Calu3 (cell line): Measurements from ENCODE around the gene RPS14. TPM values are rescaled to one million over a fixed set of nuclear protein-coding genes. Genes with fewer than 3 reads are reported as not detected.
"Not testable (repeated sequence)": the region's sequence is repeated elsewhere in the genome, so short reads cannot be mapped to it uniquely, and the experiment has no call there.

Experiments used
- BruUV-seq: library from RNA; stranded (reverse); fragments of 400-500 nt; replicated peaks from 2 replicates; lab custom pipeline; 2021; lab: Mats Ljungman, UMichigan
- CTCF ChIA-PET: fragments of 300-600 bp; sonication (Branson Sonifier 250); formaldehyde crosslinking; loops from one replicate; lab custom pipeline; 2022; ENCODE audit warnings: antibody characterized with exemption; lab: Charles Lee
- DNase-seq: peaks from one replicate; pipeline ENCODE4 v3.0.0; 2022
- H3K27ac Mint-ChIP-seq: one replicate; pipeline ENCODE4 v1.8.0; 2022; ENCODE audit warnings: mixed read lengths; ENCODE audit not compliant: unreplicated experiment
- H3K27me3 Mint-ChIP-seq: one replicate; pipeline ENCODE4 v1.8.0; 2022; ENCODE audit warnings: mixed read lengths; ENCODE audit not compliant: unreplicated experiment
- H3K36me3 Mint-ChIP-seq: one replicate; pipeline ENCODE4 v1.8.0; 2022; ENCODE audit warnings: mild to moderate bottlenecking, moderate library complexity, mixed read lengths; ENCODE audit not compliant: insufficient read depth, unreplicated experiment
- H3K4me1 Mint-ChIP-seq: one replicate; pipeline ENCODE4 v1.8.0; 2022; ENCODE audit warnings: mild to moderate bottlenecking, low read depth, mixed read lengths; ENCODE audit not compliant: unreplicated experiment
- H3K4me3 Mint-ChIP-seq: one replicate; pipeline ENCODE4 v1.8.0; 2022; ENCODE audit warnings: mild to moderate bottlenecking, low read depth, moderate library complexity, mixed read lengths; ENCODE audit not compliant: unreplicated experiment
- H3K9me3 Mint-ChIP-seq: one replicate; pipeline ENCODE4 v1.8.0; 2022; ENCODE audit warnings: low read depth, mixed read lengths; ENCODE audit not compliant: unreplicated experiment
- intact Hi-C: fragments of 100-400 bp; cut with micrococcal nuclease; formaldehyde crosslinking; loops from one replicate; pipeline ENCODE4 v1.10.0; 2022; ENCODE audit not compliant: unreplicated experiment
- total RNA-seq: library from RNA; stranded (reverse); gene quantifications from 2 replicates; pipeline ENCODE4 v1.2.3, GENCODE V29; 2022
- TF ChIP-seq, protein P1 (sequence below): fragments of 200-600 bp; IDR thresholded peaks from one replicate; pipeline ENCODE4 v1.8.0; 2022; ENCODE audit warnings: antibody characterized with exemption; ENCODE audit not compliant: unreplicated experiment

RPS14 gene
- total RNA-seq, 1 experiment from 2014 or later = 2,330 TPM

DNA sequence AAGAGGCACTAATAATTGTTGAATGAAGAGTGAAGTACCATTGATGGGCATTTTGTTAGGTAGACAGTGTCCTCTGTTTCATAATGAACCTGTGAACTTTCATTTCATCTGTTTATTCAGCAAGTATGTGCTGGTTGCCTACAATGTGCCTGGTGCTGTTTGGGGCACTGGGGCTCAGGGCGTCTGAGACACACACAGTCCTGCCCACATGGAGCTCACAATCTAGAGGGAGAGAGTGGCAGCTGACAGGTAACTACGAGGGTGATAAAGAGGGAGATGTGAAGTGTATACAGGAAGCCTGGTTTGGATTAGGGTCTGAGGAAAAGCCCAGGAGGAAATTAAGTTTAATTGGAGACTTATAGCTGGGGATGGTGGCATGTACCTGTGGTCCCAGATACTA, 29.9 kb upstream of the RPS14 start:
- CTCF ChIA-PET = no interaction called here
- no peak overlapping the region for H3K27ac Mint-ChIP-seq

GRCh38 chr5:150476568-150476967, 27.0 kb upstream of the RPS14 start:
- H3K36me3 Mint-ChIP-seq, H3K27me3 Mint-ChIP-seq, H3K9me3 Mint-ChIP-seq, H3K4me3 Mint-ChIP-seq, DNase-seq, intact Hi-C loops, H3K27ac Mint-ChIP-seq, CTCF ChIA-PET, BruUV-seq: not testable (repeated sequence)
- H3K4me1 Mint-ChIP-seq = peaks cover 51% of the 10 kb centered on the region

More for the DNA sequence above, 29.9 kb upstream of the RPS14 start:
- Mint-ChIP-seq H3K27me3 (no peaks in the 10 kb centered on the region), H3K9me3 (no peaks in the 10 kb centered on the region), H3K36me3 (no peaks in the 10 kb centered on the region), H3K4me1 (peaks cover 42% of the 10 kb centered on the region), H3K4me3 (no peak overlapping the region)
- intact Hi-C loops = no loop called here
- DNase-seq = no peak
- no TSS peak for BruUV-seq
- TF ChIP-seq, protein P1, sequence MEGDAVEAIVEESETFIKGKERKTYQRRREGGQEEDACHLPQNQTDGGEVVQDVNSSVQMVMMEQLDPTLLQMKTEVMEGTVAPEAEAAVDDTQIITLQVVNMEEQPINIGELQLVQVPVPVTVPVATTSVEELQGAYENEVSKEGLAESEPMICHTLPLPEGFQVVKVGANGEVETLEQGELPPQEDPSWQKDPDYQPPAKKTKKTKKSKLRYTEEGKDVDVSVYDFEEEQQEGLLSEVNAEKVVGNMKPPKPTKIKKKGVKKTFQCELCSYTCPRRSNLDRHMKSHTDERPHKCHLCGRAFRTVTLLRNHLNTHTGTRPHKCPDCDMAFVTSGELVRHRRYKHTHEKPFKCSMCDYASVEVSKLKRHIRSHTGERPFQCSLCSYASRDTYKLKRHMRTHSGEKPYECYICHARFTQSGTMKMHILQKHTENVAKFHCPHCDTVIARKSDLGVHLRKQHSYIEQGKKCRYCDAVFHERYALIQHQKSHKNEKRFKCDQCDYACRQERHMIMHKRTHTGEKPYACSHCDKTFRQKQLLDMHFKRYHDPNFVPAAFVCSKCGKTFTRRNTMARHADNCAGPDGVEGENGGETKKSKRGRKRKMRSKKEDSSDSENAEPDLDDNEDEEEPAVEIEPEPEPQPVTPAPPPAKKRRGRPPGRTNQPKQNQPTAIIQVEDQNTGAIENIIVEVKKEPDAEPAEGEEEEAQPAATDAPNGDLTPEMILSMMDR = no peak

- H3K4me3 Mint-ChIP-seq = peak overlapping the region; percentile 27
- TF ChIP-seq, protein P1 = no peak
- no peaks in the 10 kb centered on the region for H3K9me3 Mint-ChIP-seq
- peaks cover 48% of the 10 kb centered on the region for H3K4me1 Mint-ChIP-seq
- H3K36me3 Mint-ChIP-seq = peaks cover 9% of the 10 kb centered on the region
- DNase-seq = peak; percentile 79
- BruUV-seq = no TSS peak
- H3K27ac Mint-ChIP-seq = peak overlapping the region; percentile 88
- H3K27me3 Mint-ChIP-seq = no peaks in the 10 kb centered on the region
- CTCF ChIA-PET = interaction anchor here (0.6 to 1.9 kb wide), 6 partner anchors 9 to 586 kb away, joined by 3 to 12 read pairs (median 6); no protein-coding TSS in a partner anchor
- intact Hi-C loops = loop anchor here (5.0 kb wide), 1 partner anchor 43 kb away; no protein-coding TSS in a partner anchor
Observed at GRCh38 chr5:150473673-150474358, 24.3 kb upstream of the RPS14 start.

DNA sequence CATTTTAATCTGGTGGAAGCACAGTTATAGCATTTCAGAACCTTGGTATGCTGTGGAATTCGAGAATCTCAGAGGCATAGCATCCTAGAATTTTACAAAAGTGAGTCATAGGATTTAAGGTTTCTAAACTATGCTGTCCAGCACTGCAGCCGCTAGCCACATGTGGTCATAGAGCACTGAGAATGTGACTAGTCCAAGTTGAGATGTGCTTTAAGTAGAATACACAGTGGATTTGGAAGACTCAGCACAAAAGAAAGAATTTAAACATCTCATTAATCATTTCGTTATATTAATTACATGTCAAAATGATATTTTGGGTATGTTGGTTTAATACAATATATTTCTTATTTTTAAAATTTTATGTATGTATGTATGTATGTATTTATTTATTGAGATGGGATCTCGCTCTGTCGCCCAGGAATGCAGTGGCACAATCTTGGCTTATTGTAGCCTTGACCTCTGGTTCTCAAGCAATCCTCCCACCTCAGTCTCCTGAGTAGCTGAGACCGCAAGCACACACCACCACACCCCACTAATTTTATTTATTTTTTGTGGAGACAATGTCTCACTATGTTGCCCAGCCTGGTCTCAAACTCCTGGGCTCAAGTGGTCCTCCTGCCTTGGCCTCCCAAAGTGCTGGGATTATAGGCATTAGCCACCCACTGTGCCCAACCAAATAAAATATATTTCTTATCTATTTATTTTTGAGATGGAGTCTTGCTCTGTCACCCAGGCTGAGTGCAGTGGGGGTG, 20.4 kb upstream of the RPS14 start:
- Mint-ChIP-seq H3K4me1 (peaks cover 25% of the 10 kb centered on the region), H3K36me3 (peaks cover 9% of the 10 kb centered on the region), H3K4me3 (no peak overlapping the region), H3K9me3 (no peaks in the 10 kb centered on the region), H3K27me3 (no peaks in the 10 kb centered on the region), H3K27ac (no peak overlapping the region)
- DNase-seq = peak; percentile 46
- TF ChIP-seq, protein P1 = no peak
- intact Hi-C loops = loop anchor here (5.0 kb wide), 1 partner anchor 47 kb away; no protein-coding TSS in a partner anchor
- CTCF ChIA-PET = interaction anchor here (0.8 kb wide), 1 partner anchor 75 kb away, joined by 3 read pairs; no protein-coding TSS in a partner anchor
- no TSS peak for BruUV-seq
